Measurements from ENCODE around the gene TMEM59L. TPM values are rescaled to one million over a fixed set of nuclear protein-coding genes. Genes with fewer than 3 reads are reported as not detected.

Gene TMEM59L
- total RNA-seq, 2 donors from 2014 or later: 3.2 to 6.5 TPM

GRCh38 chr19:18659281-18660050 lies 46.8 kb downstream of the TMEM59L start:
- Histone ChIP-seq H3K9me3 (no peaks in the 10 kb centered on the region), H3K36me3 (no peaks in the 10 kb centered on the region), H3K27me3 (replicated peaks; ENCODE audit: insufficient read depth) (no peaks in the 10 kb centered on the region), H3K4me1 (ENCODE audit: control insufficient read depth in 1 of 2, low read depth in 2 of 2) (peaks cover 34 to 70% of the 10 kb centered on the region in 2 donors), H3K4me3 (peak overlapping the region; percentile 43), H3K27ac (peak overlapping the region; percentile 87 to 92)
- no peak for TF ChIP-seq CTCF (IDR thresholded peaks at IDR 0.05)
- DNase-seq (ENCODE audit: low spot score) (no peak), ATAC-seq (ENCODE audit: insufficient number of reproducible peaks, low FRiP score, low read depth) (no peak)

- DNase-seq (ENCODE audit: low spot score) (peak; percentile 53), ATAC-seq (ENCODE audit: insufficient number of reproducible peaks, low FRiP score, low read depth) (peak; percentile 83)
- Histone ChIP-seq H3K36me3 (peaks cover 1% of the 10 kb centered on the region), H3K27me3 (replicated peaks; ENCODE audit: insufficient read depth) (no peaks in the 10 kb centered on the region), H3K9me3 (no peaks in the 10 kb centered on the region), H3K4me3 (peak overlapping the region; percentile 43), H3K27ac (peak overlapping the region; percentile 87 to 92), H3K4me1 (ENCODE audit: control insufficient read depth in 1 of 2, low read depth in 2 of 2) (peaks cover 34 to 73% of the 10 kb centered on the region in 2 donors)
- no peak for TF ChIP-seq CTCF (IDR thresholded peaks at IDR 0.05)
Observed at GRCh38 chr19:18660051-18660910, 47.6 kb downstream of the TMEM59L start.

GRCh38 chr19:18660939-18661670 lies 48.4 kb downstream of the TMEM59L start:
- Histone ChIP-seq H3K27ac (peak overlapping the region; percentile 87 to 92), H3K27me3 (replicated peaks; ENCODE audit: insufficient read depth) (no peaks in the 10 kb centered on the region), H3K9me3 (no peaks in the 10 kb centered on the region), H3K36me3 (peaks cover 4% of the 10 kb centered on the region), H3K4me1 (ENCODE audit: control insufficient read depth in 1 of 2, low read depth in 2 of 2) (peaks cover 34 to 81% of the 10 kb centered on the region in 2 donors), H3K4me3 (peak overlapping the region; percentile 10)
- TF ChIP-seq CTCF (IDR thresholded peaks at IDR 0.05): no peak
- ATAC-seq (ENCODE audit: insufficient number of reproducible peaks, low FRiP score, low read depth): no peak
- DNase-seq (ENCODE audit: low spot score): no peak

- ATAC-seq (ENCODE audit: insufficient number of reproducible peaks, low FRiP score, low read depth) (no peak), DNase-seq (ENCODE audit: low spot score) (no peak)
- Histone ChIP-seq H3K9me3 (no peaks in the 10 kb centered on the region), H3K27ac (peak overlapping the region; percentile 57 to 74), H3K27me3 (replicated peaks; ENCODE audit: insufficient read depth) (no peaks in the 10 kb centered on the region), H3K4me1 (ENCODE audit: control insufficient read depth in 1 of 2, low read depth in 2 of 2) (peaks cover 26 to 76% of the 10 kb centered on the region in 2 donors), H3K4me3 (no peak overlapping the region), H3K36me3 (peaks cover 13% of the 10 kb centered on the region)
- no peak for TF ChIP-seq CTCF (IDR thresholded peaks at IDR 0.05)
Observed at GRCh38 chr19:18662972-18663732, 50.5 kb downstream of the TMEM59L start.

Data from thoracic aorta (tissue), 2 donors.